22Rv1 (cell line): Measurements from ENCODE around the gene EHBP1.

Experiments
- ZFX ChIP-seq: fragments of 450-650 bp; IDR thresholded peaks from 2 replicates; pipeline ENCODE4 v1.6.1; 2017; ENCODE audit warnings: antibody characterized with exemption, borderline replicate concordance
- TF ChIP-seq, protein P1 (sequence below): fragments of 450-650 bp; IDR thresholded peaks from 2 replicates; pipeline ENCODE4 v1.5.1; 2017; ENCODE audit warnings: mild to moderate bottlenecking

DNA sequence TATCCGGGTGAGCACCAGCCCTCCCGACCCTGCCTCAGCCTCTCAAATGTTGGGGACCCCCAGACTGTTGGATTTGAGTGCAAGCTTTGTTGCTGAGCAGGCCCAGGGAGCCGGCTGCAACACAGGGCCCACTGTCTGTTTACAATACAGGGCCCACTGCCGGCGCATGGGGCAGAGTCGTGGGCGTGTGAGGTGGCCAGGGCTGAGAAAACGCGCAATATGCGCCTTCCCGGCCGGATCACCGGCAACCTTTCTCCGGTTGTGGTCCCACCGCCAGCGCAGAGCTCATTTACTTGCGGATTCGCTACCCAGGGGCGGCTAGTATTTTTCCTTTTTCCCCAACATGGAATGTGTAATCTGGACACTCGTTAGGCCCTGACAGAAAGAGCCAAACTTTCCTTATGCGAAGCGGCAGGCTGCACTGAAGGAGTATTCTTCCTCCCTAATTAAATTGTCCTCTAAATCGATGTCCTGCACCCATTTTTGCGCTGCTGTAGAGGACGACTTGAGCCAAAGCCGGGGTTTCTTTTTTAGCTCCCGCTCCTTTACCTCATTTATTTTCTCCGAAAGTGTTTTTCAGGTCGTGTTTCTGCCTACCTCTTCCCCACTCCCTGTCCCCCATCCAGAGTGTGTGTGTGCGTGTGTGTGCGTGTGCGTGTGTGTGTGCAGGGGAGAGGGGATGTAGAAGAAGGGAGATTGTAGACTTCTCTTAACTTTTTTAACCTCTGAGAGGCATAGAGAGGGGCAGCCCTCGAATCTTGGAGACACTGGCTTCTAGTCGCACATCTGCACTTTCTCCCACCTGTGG is 347.8 kb downstream of the EHBP1 start:
- TF ChIP-seq, protein P1, sequence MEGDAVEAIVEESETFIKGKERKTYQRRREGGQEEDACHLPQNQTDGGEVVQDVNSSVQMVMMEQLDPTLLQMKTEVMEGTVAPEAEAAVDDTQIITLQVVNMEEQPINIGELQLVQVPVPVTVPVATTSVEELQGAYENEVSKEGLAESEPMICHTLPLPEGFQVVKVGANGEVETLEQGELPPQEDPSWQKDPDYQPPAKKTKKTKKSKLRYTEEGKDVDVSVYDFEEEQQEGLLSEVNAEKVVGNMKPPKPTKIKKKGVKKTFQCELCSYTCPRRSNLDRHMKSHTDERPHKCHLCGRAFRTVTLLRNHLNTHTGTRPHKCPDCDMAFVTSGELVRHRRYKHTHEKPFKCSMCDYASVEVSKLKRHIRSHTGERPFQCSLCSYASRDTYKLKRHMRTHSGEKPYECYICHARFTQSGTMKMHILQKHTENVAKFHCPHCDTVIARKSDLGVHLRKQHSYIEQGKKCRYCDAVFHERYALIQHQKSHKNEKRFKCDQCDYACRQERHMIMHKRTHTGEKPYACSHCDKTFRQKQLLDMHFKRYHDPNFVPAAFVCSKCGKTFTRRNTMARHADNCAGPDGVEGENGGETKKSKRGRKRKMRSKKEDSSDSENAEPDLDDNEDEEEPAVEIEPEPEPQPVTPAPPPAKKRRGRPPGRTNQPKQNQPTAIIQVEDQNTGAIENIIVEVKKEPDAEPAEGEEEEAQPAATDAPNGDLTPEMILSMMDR, result no peak
- no peak for TF ChIP-seq ZFX
